K562 (cell line): ENCODE data around the gene ZNF276. TPM values are rescaled to one million over a fixed set of nuclear protein-coding genes. Genes with fewer than 3 reads are reported as not detected.

Experiments
- ARNT ChIP-seq, 2 experiments: fragments of 450-650 bp; IDR thresholded peaks; 2 replicates each; pipeline ENCODE4 v1.6.1; 2016; ENCODE audit warnings: mild to moderate bottlenecking in 1 of 2
- CBFB ChIP-seq: sonication (generic); formaldehyde crosslinking; IDR thresholded peaks from 2 replicates; pipeline ENCODE4 v1.4.0; 2020; ENCODE audit warnings: mild to moderate bottlenecking, missing genetic modification reagents
- FOXK1 ChIP-seq: sonication (generic); formaldehyde crosslinking; IDR thresholded peaks from 2 replicates; pipeline ENCODE4 v1.8.0; 2022; ENCODE audit warnings: missing genetic modification reagents, mild to moderate bottlenecking, borderline replicate concordance
- MEF2A ChIP-seq: IDR thresholded peaks from 2 replicates; pipeline ENCODE4 v1.6.1; 2011; ENCODE audit warnings: low read depth, mild to moderate bottlenecking, low read length, moderate library complexity; ENCODE audit not compliant: control insufficient read depth
- POLR2G ChIP-seq: fragments of 200-400 bp; formaldehyde crosslinking; IDR thresholded peaks from 2 replicates; pipeline ENCODE4 v1.6.1; 2017; ENCODE audit warnings: low read depth, mild to moderate bottlenecking, antibody characterized with exemption, low read length, moderate library complexity
- ZNF282 ChIP-seq: sonication (generic); formaldehyde crosslinking; IDR thresholded peaks from 2 replicates; pipeline ENCODE4 v1.8.1; 2023; ENCODE audit warnings: missing genetic modification reagents
- polyA plus RNA-seq, 8 experiments: library from polyadenylated mRNA; depleted of rRNA in 4 of 8; stranded (reverse) in 5 of 8; unstranded in 3 of 8; fragments of >200 nt; fragmentation: Nextera tagmentation in 2 of 8; fragmentation: Illumina TruSeq in 1 of 8; extraction: Ambion mirVana in 2 of 8; extraction: Trizol in 1 of 8; gene quantifications; 2 replicates each; pipeline versions ENCODE4 v1.2.1 to v1.2.3, GENCODE V29; 2011 to 2014; ENCODE audit warnings: inconsistent platforms in 1 of 8, missing spikeins in 1 of 8
- total RNA-seq, 7 experiments: library from RNA; depleted of rRNA in 6 of 7; stranded (reverse); fragments of >200 nt in 6 of 7; fragmentation: Illumina TruSeq in 2 of 7; extraction: Trizol in 2 of 7; gene quantifications; 2 replicates each; pipeline versions ENCODE4 v1.2.1 to v1.2.3, GENCODE V29; 2011 to 2021; ENCODE audit warnings: low replicate concordance in 1 of 7
- TF ChIP-seq, protein P1 (sequence below), 2 experiments: IDR thresholded peaks in 1 of 2; conservative IDR thresholded peaks in 1 of 2; 2 replicates each; pipeline ENCODE4 v1.6.1; 2016; ENCODE audit warnings: low read depth in 2 of 2, mild to moderate bottlenecking in 1 of 2, missing compliant biosample characterization in 1 of 2, missing genetic modification characterization in 1 of 2, moderate library complexity in 1 of 2

Gene ZNF276
- total and polyA plus RNA-seq, 9 of the 15 experiments (the other 6 are each of a cell fraction or from before 2014, with no cell fraction given), result 0.49 to 43.9 (median 15.8) TPM

DNA sequence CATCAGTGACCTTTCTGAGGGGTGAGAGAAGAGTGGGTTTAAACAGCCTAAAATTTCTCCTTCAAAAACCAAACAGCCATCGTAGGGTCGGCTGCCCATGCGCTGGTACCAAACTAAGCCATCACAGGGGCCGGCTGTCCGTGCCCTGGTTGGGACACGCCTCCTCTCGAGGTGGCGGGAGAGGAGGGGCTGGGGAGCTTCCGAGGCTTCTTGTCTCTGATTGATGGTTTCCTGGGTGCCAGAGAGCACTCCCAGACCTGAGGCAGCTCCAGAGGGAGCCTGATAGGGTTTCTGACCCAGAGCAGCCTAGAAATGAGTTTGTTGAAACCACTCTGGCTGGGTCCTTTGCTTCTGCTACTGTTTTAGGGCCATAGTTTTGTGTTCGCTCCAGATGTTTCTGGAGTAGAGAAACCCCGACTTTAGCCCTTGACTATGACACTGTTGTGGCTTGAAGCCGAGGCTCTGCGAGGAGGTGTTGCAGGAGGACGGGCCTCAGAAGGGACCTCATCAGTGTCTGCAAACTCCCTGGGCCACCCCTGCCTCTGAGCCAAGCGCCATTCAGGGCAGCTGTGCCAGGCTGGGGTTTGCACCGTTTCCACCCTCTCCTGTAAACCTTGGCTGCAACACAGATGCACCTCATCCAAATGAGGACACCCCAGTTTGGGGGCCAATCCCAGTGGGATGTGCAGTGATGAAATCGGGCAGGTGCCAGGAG, 6.2 kb downstream of the ZNF276 start (continued):
- TF ChIP-seq, protein P1, sequence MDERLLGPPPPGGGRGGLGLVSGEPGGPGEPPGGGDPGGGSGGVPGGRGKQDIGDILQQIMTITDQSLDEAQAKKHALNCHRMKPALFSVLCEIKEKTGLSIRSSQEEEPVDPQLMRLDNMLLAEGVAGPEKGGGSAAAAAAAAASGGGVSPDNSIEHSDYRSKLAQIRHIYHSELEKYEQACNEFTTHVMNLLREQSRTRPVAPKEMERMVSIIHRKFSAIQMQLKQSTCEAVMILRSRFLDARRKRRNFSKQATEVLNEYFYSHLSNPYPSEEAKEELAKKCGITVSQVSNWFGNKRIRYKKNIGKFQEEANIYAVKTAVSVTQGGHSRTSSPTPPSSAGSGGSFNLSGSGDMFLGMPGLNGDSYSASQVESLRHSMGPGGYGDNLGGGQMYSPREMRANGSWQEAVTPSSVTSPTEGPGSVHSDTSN (CRISPR knock-in tag; IDR thresholded peaks at IDR 0.05; ENCODE audit: low read depth), result no peak
- TF ChIP-seq, protein P1 (tag; conservative IDR thresholded peaks at IDR 0.05; ENCODE audit: low read depth), result no peak
- TF ChIP-seq ZNF282 (CRISPR knock-in tag), result no peak
- TF ChIP-seq FOXK1 (CRISPR knock-in tag), result no peak
- TF ChIP-seq MEF2A, result no peak
- TF ChIP-seq ARNT (IDR thresholded peaks at IDR 0.05), result no peak
- peak; percentile 46 for TF ChIP-seq POLR2G
- TF ChIP-seq CBFB (CRISPR knock-in tag), result no peak
